Stimulated activated CD4-positive, alpha-beta T cell treated with anti-CD3 and anti-CD28 coated beads, TNF-alpha, amount 100 ng/mL, for 1 hour (primary cell): ENCODE data around the gene KCNMB3.

Experiments
- DNase-seq, 3 donors: peaks; one replicate each; pipeline ENCODE4 v3.0.0-alpha.2; 2020; ENCODE audit warnings: low read depth in 3 of 3, low spot score in 1 of 3

KCNMB3 gene

DNA sequence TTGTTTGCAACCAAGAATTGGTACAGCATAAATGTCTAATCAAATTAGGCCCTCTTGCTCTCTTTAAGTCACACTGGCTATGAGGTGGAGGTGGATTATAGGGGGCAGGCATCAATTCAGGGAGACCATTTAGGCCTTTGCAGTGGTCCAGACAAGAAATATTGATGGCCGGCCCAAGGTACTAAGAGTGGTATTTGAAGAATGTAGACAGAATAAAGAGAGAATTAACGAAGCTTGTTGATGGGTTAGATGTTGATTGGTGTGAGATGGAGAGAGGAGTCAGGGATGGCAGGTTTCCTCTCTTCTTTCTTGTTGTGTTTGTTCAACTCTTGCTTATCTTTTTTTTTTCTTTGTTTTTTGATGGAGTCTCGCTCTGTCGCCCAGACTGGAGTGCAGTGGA is 54.2 kb downstream of the KCNMB3 start:
- no peak for DNase-seq

DNA sequence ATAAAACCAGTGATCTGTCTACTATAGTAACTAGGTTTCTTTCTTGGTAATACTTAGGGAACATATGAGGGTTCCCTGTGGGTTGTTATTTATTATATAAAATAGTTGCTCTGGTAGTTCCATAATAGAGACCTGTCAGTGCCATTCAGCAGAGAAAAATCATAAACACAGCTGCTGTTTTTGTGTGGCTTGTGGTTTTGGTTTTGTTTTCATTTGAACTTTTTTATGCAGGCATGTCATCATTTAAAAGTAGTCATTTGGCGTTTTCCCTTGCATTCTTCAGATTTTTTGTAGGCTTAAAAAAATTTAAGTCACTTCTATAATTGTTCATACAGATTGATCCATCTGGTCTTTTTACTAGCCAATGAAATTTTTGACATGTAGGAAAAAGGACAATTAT is 54.8 kb downstream of the KCNMB3 start:
- no peak for DNase-seq

DNA sequence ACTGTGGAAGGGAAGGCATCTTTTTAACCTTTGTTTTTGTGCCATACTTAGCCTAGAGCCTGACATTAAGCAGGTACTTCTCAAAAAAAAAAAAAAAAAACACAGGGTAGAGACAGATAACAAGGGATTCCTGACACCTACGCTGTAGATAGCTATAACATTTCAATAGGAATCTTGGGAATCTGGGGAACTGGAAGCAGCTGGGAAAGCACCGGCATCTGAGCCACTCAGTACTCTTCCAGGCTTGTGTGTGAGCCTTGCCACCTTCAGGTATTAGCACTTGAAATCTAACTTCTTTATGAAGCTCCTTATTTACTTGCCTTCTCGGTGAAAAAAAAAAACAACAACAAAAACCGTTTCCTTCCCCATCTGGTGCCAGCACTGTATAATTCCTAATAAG is 56.0 kb downstream of the KCNMB3 start:
- no peak for DNase-seq
